Ovary (tissue), 3 donors: Measurements from ENCODE around the gene IRGQ.

Source experiments
- EP300 ChIP-seq: sonication (generic); formaldehyde crosslinking; IDR thresholded peaks from one replicate; pipeline ENCODE4 v1.6.1; 2017; ENCODE audit warnings: antibody characterized with exemption
- POLR2A ChIP-seq: fragments of 450-650 bp; IDR thresholded peaks from one replicate; pipeline ENCODE4 v1.6.1; 2017; ENCODE audit warnings: antibody characterized with exemption, mild to moderate bottlenecking, moderate library complexity
- TF ChIP-seq, protein P1 (sequence below), 3 donors: fragments of 450-650 bp in 2 of 3; fragments of 200-600 bp in 1 of 3; IDR thresholded peaks; one replicate each; pipeline versions ENCODE4 v1.5.1 to v1.8.0; 2016 to 2022; ENCODE audit warnings: antibody characterized with exemption in 3 of 3, mild to moderate bottlenecking in 1 of 3
- donor health status: DM: no; HTN: no; CAD: no.

DNA sequence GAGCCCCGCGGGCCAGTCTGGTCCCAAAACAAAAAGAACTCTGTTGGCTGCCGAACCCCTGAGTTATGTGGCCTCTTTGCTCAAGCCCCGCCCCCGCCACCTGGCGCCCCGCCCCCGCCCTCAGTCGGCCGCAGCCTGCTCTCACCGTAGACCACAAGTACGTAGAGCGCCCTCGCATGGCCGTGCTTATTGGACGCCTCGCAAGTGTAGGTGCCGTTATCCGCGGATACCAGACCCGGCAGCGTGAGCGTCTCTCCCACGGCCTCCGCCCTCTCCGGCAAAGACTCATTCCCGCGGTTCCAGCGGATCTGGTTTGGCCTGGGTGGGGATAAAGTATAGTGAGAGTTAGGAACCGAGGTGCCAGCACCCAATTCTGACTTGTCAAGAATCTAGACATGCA lies 29.0 kb upstream of the IRGQ start:
- TF ChIP-seq POLR2A = no peak
- TF ChIP-seq, protein P1, sequence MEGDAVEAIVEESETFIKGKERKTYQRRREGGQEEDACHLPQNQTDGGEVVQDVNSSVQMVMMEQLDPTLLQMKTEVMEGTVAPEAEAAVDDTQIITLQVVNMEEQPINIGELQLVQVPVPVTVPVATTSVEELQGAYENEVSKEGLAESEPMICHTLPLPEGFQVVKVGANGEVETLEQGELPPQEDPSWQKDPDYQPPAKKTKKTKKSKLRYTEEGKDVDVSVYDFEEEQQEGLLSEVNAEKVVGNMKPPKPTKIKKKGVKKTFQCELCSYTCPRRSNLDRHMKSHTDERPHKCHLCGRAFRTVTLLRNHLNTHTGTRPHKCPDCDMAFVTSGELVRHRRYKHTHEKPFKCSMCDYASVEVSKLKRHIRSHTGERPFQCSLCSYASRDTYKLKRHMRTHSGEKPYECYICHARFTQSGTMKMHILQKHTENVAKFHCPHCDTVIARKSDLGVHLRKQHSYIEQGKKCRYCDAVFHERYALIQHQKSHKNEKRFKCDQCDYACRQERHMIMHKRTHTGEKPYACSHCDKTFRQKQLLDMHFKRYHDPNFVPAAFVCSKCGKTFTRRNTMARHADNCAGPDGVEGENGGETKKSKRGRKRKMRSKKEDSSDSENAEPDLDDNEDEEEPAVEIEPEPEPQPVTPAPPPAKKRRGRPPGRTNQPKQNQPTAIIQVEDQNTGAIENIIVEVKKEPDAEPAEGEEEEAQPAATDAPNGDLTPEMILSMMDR (IDR thresholded peaks at IDR 0.05) = no peak
- TF ChIP-seq EP300 = no peak
